Right cardiac atrium (tissue), 5 donors: ENCODE results near the gene SEZ6L. TPM values are rescaled to one million over a fixed set of nuclear protein-coding genes. Genes with fewer than 3 reads are reported as not detected.

ENCODE experiments used
- ATAC-seq, 2 donors: fragments of 200-7000 bp; cut with Tn5 transposase; one replicate each; pipeline versions ENCODE4 v1.8.0 to v1.9.1; 2020; ENCODE audit warnings: moderate library complexity in 2 of 2, mild to moderate bottlenecking in 1 of 2
- DNase-seq, 3 donors: peaks; one replicate each; pipeline ENCODE4 v3.0.0-alpha.2; 2020
- H3K27ac ChIP-seq: one replicate; pipeline ENCODE4 v1.5.1; 2013; ENCODE audit warnings: mild to moderate bottlenecking, low read length, control low read depth, moderate library complexity
- H3K27me3 ChIP-seq: one replicate; pipeline ENCODE4 v1.6.1; 2013; ENCODE audit not compliant: control insufficient read depth, insufficient read depth
- H3K4me1 ChIP-seq: one replicate; pipeline ENCODE4 v1.6.1; 2013; ENCODE audit warnings: low read length; ENCODE audit not compliant: control insufficient read depth, insufficient read depth
- H3K4me3 ChIP-seq: one replicate; pipeline ENCODE4 v1.5.1; 2013; ENCODE audit warnings: low read length, control low read depth
- H3K9me3 ChIP-seq: one replicate; pipeline ENCODE4 v1.6.1; 2013; ENCODE audit warnings: low read length; ENCODE audit not compliant: control insufficient read depth
- WGBS: extraction: QIAGEN DNeasy Blood & Tissue Kit; methylation state at CpG from one replicate; pipeline ENCODE4 v1.1.7; 2013; 5-methylcytosine and 5-hydroxymethylcytosine counted together
- intact Hi-C, 4 donors: fragments of 100-400 bp; cut with DNase I; formaldehyde crosslinking; loops; one replicate each; pipeline versions ENCODE4 v1.11.0 to v1.14.0; 2022 to 2023
- polyA plus RNA-seq: library from polyadenylated mRNA; stranded (reverse); fragments of 200-250 nt; gene quantifications from one replicate; pipeline ENCODE4 v1.2.3, GENCODE V29; 2013
- total RNA-seq, 4 donors: library from RNA; stranded (reverse); fragmentation: NEBNext Ultra II Directional; extraction: Animal tissue kit (Norgen Biotek cat#: 25700); gene quantifications; one replicate each; pipeline ENCODE4 v1.2.1, GENCODE V29; 2021
- donor health status: healthy with polysubstance abuse.
- donor health status: DM: no; HTN: yes; CAD: no.
- donor health status: DM: no; HTN: no; CAD: no.
- donor health status: DM: no; HTN: yes; CAD: no; lungs with severe emphysema.
- donor health status: DM: yes; HTN: yes; CAD: no.

SEZ6L gene
- total and polyA plus RNA-seq, 5 donors, result 0.11 to 0.40 (median 0.26) TPM

- no peaks in the 10 kb centered on the region for H3K9me3 ChIP-seq
- intact Hi-C loops, result no loop called here
- no peaks in the 10 kb centered on the region for H3K27me3 ChIP-seq
- H3K27ac ChIP-seq, result no peak overlapping the region
- no peaks in the 10 kb centered on the region for H3K4me1 ChIP-seq
- DNase-seq (no peak), ATAC-seq (no peak)
- no peak overlapping the region for H3K4me3 ChIP-seq
- whole genome bisulfite sequencing, result 67% methylated on average over 7 of the region's 7 CpGs
Measured at GRCh38 chr22:26383968-26384556, 214.8 kb downstream of the SEZ6L start.

GRCh38 chr22:26385164-26385563, 215.9 kb downstream of the SEZ6L start:
- WGBS, result 76% methylated on average over 1 of the region's 1 CpG
- no peak overlapping the region for H3K4me3 ChIP-seq
- no peaks in the 10 kb centered on the region for H3K27me3 ChIP-seq
- no peak overlapping the region for H3K27ac ChIP-seq
- H3K4me1 ChIP-seq, result no peaks in the 10 kb centered on the region
- no peaks in the 10 kb centered on the region for H3K9me3 ChIP-seq
- intact Hi-C loops, result no loop called here
- DNase-seq, result no peak
- ATAC-seq, result no peak

GRCh38 chr22:26389125-26389524, 219.9 kb downstream of the SEZ6L start:
- DNase-seq (no peak), ATAC-seq (no peak)
- no peaks in the 10 kb centered on the region for H3K9me3 ChIP-seq
- H3K27me3 ChIP-seq, result no peaks in the 10 kb centered on the region
- no peak overlapping the region for H3K4me3 ChIP-seq
- no peaks in the 10 kb centered on the region for H3K4me1 ChIP-seq
- WGBS, result 73% methylated on average over 3 of the region's 3 CpGs
- intact Hi-C loops, result no loop called here
- no peak overlapping the region for H3K27ac ChIP-seq

- H3K9me3 ChIP-seq, result no peaks in the 10 kb centered on the region
- no peak overlapping the region for H3K27ac ChIP-seq
- intact Hi-C loops, result loop anchor here in 1 of 4 donors (10.0 kb wide), 1 partner anchor 274 kb away; no protein-coding TSS in a partner anchor
- no peak for DNase-seq
- no peaks in the 10 kb centered on the region for H3K27me3 ChIP-seq
- no peak for ATAC-seq
- 89% methylated on average over 1 of the region's 1 CpG for WGBS
- no peaks in the 10 kb centered on the region for H3K4me1 ChIP-seq
- H3K4me3 ChIP-seq, result no peak overlapping the region
Measured at GRCh38 chr22:26391091-26391490, 221.8 kb downstream of the SEZ6L start.

GRCh38 chr22:26391623-26392022, 222.4 kb downstream of the SEZ6L start:
- DNase-seq (no peak), ATAC-seq (no peak)
- no peaks in the 10 kb centered on the region for H3K9me3 ChIP-seq
- no peak overlapping the region for H3K27ac ChIP-seq
- intact Hi-C loops, result loop anchor here in 1 of 4 donors (10.0 kb wide), 1 partner anchor 273 kb away; no protein-coding TSS in a partner anchor
- WGBS, result 74% methylated on average over 2 of the region's 2 CpGs
- no peaks in the 10 kb centered on the region for H3K27me3 ChIP-seq
- no peak overlapping the region for H3K4me3 ChIP-seq
- no peaks in the 10 kb centered on the region for H3K4me1 ChIP-seq

GRCh38 chr22:26393929-26394328, 224.7 kb downstream of the SEZ6L start:
- intact Hi-C loops, result loop anchor here in 1 of 4 donors (10.0 kb wide), 1 partner anchor 271 kb away; no protein-coding TSS in a partner anchor
- H3K27me3 ChIP-seq, result no peaks in the 10 kb centered on the region
- H3K4me3 ChIP-seq, result no peak overlapping the region
- no peak overlapping the region for H3K27ac ChIP-seq
- DNase-seq (no peak), ATAC-seq (no peak)
- WGBS, result 62% methylated on average over 2 of the region's 2 CpGs
- H3K9me3 ChIP-seq, result no peaks in the 10 kb centered on the region
- no peaks in the 10 kb centered on the region for H3K4me1 ChIP-seq

- no peaks in the 10 kb centered on the region for H3K4me1 ChIP-seq
- H3K9me3 ChIP-seq, result no peaks in the 10 kb centered on the region
- ATAC-seq, result no peak
- H3K27ac ChIP-seq, result no peak overlapping the region
- DNase-seq, result no peak
- no peaks in the 10 kb centered on the region for H3K27me3 ChIP-seq
- intact Hi-C loops, result loop anchor here in 3 of 4 donors (5.0 to 10.0 kb wide), 2 partner anchors 68 to 270 kb away; no protein-coding TSS in a partner anchor
- 9% methylated on average over 1 of the region's 1 CpG for WGBS
- H3K4me3 ChIP-seq, result no peak overlapping the region
Measured at GRCh38 chr22:26394777-26395176, 225.5 kb downstream of the SEZ6L start.

- no peak for DNase-seq
- no peak for ATAC-seq
- Histone ChIP-seq H3K27ac (no peak overlapping the region), H3K9me3 (no peaks in the 10 kb centered on the region), H3K4me3 (no peak overlapping the region), H3K4me1 (no peaks in the 10 kb centered on the region), H3K27me3 (no peaks in the 10 kb centered on the region)
- intact Hi-C loops, result loop anchor here in 3 of 4 donors (5.0 to 10.0 kb wide), 2 partner anchors 66 to 269 kb away; no protein-coding TSS in a partner anchor
- 50% methylated on average over 5 of the region's 5 CpGs for WGBS
Measured at GRCh38 chr22:26395926-26396325, 226.7 kb downstream of the SEZ6L start.

- intact Hi-C loops, result loop anchor here in 3 of 4 donors (5.0 to 10.0 kb wide), 2 partner anchors 64 to 266 kb away; no protein-coding TSS in a partner anchor
- peak; percentile 67 to 88 for ATAC-seq
- H3K27me3 ChIP-seq, result no peaks in the 10 kb centered on the region
Measured at GRCh38 chr22:26398741-26399153, 229.5 kb downstream of the SEZ6L start.

GRCh38 chr22:26399289-26399688, 230.0 kb downstream of the SEZ6L start:
- Histone ChIP-seq H3K4me3 (no peak overlapping the region), H3K27ac (no peak overlapping the region), H3K27me3 (no peaks in the 10 kb centered on the region), H3K4me1 (no peaks in the 10 kb centered on the region), H3K9me3 (no peaks in the 10 kb centered on the region)
- intact Hi-C loops, result loop anchor here in 3 of 4 donors (5.0 to 10.0 kb wide), 2 partner anchors 63 to 266 kb away; no protein-coding TSS in a partner anchor
- 56% methylated on average over 1 of the region's 1 CpG for WGBS
- DNase-seq, result no peak
- no peak for ATAC-seq

More at GRCh38 chr22:26398741-26399153, 229.5 kb downstream of the SEZ6L start:
- Histone ChIP-seq H3K27ac (no peak overlapping the region), H3K4me1 (no peaks in the 10 kb centered on the region), H3K9me3 (no peaks in the 10 kb centered on the region), H3K4me3 (no peak overlapping the region)
- peak; percentile 42 to 63 (median 58) for DNase-seq
- WGBS, result 18% methylated on average over 3 of the region's 3 CpGs

GRCh38 chr22:26401726-26402125, 232.5 kb downstream of the SEZ6L start:
- Histone ChIP-seq H3K27ac (no peak overlapping the region), H3K27me3 (no peaks in the 10 kb centered on the region), H3K4me3 (no peak overlapping the region), H3K4me1 (no peaks in the 10 kb centered on the region), H3K9me3 (no peaks in the 10 kb centered on the region)
- DNase-seq, result no peak
- no peak for ATAC-seq
- intact Hi-C loops, result loop anchor here in 1 of 4 donors (5.0 kb wide), 1 partner anchor 61 kb away; no protein-coding TSS in a partner anchor
- 76% methylated on average over 5 of the region's 5 CpGs for WGBS
